ENCODE measurements around the gene SUSD1.

- TF ChIP-seq, protein P1, sequence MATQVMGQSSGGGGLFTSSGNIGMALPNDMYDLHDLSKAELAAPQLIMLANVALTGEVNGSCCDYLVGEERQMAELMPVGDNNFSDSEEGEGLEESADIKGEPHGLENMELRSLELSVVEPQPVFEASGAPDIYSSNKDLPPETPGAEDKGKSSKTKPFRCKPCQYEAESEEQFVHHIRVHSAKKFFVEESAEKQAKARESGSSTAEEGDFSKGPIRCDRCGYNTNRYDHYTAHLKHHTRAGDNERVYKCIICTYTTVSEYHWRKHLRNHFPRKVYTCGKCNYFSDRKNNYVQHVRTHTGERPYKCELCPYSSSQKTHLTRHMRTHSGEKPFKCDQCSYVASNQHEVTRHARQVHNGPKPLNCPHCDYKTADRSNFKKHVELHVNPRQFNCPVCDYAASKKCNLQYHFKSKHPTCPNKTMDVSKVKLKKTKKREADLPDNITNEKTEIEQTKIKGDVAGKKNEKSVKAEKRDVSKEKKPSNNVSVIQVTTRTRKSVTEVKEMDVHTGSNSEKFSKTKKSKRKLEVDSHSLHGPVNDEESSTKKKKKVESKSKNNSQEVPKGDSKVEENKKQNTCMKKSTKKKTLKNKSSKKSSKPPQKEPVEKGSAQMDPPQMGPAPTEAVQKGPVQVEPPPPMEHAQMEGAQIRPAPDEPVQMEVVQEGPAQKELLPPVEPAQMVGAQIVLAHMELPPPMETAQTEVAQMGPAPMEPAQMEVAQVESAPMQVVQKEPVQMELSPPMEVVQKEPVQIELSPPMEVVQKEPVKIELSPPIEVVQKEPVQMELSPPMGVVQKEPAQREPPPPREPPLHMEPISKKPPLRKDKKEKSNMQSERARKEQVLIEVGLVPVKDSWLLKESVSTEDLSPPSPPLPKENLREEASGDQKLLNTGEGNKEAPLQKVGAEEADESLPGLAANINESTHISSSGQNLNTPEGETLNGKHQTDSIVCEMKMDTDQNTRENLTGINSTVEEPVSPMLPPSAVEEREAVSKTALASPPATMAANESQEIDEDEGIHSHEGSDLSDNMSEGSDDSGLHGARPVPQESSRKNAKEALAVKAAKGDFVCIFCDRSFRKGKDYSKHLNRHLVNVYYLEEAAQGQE (IDR thresholded peaks at IDR 0.05; ENCODE audit: insufficient read depth in 1 of 2, low read depth in 2 of 2, low read length in 2 of 2): no peak
- TF ChIP-seq TAF1 (IDR thresholded peaks at IDR 0.05; ENCODE audit: borderline replicate concordance, insufficient read depth, low read length): no peak
- TF ChIP-seq SIN3A (IDR thresholded peaks at IDR 0.05; ENCODE audit: borderline replicate concordance, insufficient read depth, low read length): no peak
- no peak for TF ChIP-seq POLR2AphosphoS5 (IDR thresholded peaks at IDR 0.05; ENCODE audit: low read depth, low read length)
- no peak for TF ChIP-seq FOXP2 (optimal IDR thresholded peaks at IDR 0.05; ENCODE audit: borderline replicate concordance, extremely low read depth, extremely low read length, insufficient read depth)
Measured at GRCh38 chr9:112120439-112120925, 54.6 kb downstream of the SUSD1 start.

Data from PFSK-1 (cell line).